ENCODE measurements around the gene TXK. TPM values are rescaled to one million over a fixed set of nuclear protein-coding genes. Genes with fewer than 3 reads are reported as not detected.

Gene TXK
- polyA plus RNA-seq, 1 of the 3 experiments (the other 2 are of a cell fraction), result 0.61 TPM

DNA sequence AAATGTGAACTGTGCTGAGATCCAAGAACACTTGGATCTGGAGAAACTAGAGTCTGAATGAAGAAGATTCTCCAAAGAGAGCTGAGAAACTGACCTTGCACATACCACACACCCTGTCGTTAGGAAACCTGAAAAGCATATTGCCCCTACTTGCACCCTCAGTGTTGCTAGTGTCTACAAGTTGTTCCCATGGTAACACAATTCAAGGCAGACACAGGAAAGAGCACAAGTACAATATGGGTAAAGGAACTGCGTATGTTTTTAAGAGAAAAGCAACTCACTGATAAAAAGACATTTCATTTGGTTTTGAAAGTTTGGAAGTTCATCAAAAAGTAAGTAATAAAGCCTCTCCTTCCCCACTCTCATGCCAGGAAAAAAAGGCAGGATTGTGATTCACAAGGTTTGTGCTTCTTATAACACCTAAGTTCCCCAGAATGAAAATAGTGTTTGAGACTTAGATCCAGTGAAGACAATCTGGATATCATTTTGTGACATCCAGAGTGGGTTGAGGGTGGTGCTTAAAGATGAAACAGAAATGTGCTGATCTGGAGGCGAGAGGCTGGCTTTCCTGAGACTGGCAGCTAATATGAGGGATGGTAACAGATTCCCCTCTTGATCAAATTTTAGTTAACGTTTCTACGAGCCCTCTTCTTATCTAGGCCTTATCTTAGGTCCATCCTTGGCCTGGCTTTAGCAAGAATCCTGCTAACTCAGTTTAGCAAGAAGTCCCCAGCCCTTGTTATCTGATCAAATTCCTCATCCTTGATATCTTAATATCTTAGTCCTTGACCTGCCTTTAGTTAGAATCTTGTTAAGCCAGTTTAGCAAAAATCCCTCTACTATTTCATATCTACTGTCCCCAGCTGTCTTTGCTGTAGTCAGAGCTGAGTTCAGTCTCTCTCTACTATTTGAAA is 75.2 kb downstream of the TXK start:
- no peaks in the 10 kb centered on the region for H3F3A ChIP-seq (replicated peaks; ENCODE audit: insufficient read depth)
- no peak overlapping the region for H2AFZ ChIP-seq (ENCODE audit: low read depth)
- no peaks in the 10 kb centered on the region for H3K79me2 ChIP-seq (ENCODE audit: insufficient read depth)
- no peaks in the 10 kb centered on the region for H3K4me1 ChIP-seq (ENCODE audit: control insufficient read depth in 1 of 2, insufficient read depth in 2 of 2, low read depth in 1 of 2, low read length in 1 of 2)
- H3K9me3 ChIP-seq, result no peaks in the 10 kb centered on the region
- H3K9ac ChIP-seq, result no peak overlapping the region
- 41% methylated on average over 5 of the region's 5 CpGs for WGBS (ENCODE audit: low lambda C conversion rate)
- TF ChIP-seq, protein P1, sequence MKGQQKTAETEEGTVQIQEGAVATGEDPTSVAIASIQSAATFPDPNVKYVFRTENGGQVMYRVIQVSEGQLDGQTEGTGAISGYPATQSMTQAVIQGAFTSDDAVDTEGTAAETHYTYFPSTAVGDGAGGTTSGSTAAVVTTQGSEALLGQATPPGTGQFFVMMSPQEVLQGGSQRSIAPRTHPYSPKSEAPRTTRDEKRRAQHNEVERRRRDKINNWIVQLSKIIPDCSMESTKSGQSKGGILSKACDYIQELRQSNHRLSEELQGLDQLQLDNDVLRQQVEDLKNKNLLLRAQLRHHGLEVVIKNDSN (IDR thresholded peaks at IDR 0.05; ENCODE audit: borderline replicate concordance, low read depth), result no peak
- no peak for TF ChIP-seq TEAD4 (IDR thresholded peaks at IDR 0.05; ENCODE audit: borderline replicate concordance, insufficient read depth)
- TF ChIP-seq RCOR1 (IDR thresholded peaks at IDR 0.05; ENCODE audit: low read length), result no peak
- TF ChIP-seq FOSL2 (IDR thresholded peaks at IDR 0.05; ENCODE audit: borderline replicate concordance, low read depth), result no peak
- TF ChIP-seq FOXJ3 (CRISPR knock-in tag; IDR thresholded peaks at IDR 0.05), result no peak
- TF ChIP-seq MEF2A (IDR thresholded peaks at IDR 0.05; ENCODE audit: borderline replicate concordance, low read depth), result no peak
- no peak for TF ChIP-seq GATA2 (CRISPR knock-in tag; IDR thresholded peaks at IDR 0.05)
- TF ChIP-seq RFX5 (IDR thresholded peaks at IDR 0.05; ENCODE audit: low read length), result no peak
- TF ChIP-seq MXI1 (IDR thresholded peaks at IDR 0.05; ENCODE audit: low read depth, low read length), result no peak
- no peak for TF ChIP-seq RXRA (IDR thresholded peaks at IDR 0.05; ENCODE audit: borderline replicate concordance, low read depth)
- TF ChIP-seq NRF1 (IDR thresholded peaks at IDR 0.05; ENCODE audit: low read depth, low read length), result no peak
- ChIA-PET POLR2A (no interaction called here), CTCF (interaction anchor here (1.0 kb wide), 1 partner anchor 55 kb away, joined by 3 read pairs; no protein-coding TSS in a partner anchor)
- no peaks in the 10 kb centered on the region for H3K27me3 ChIP-seq (ENCODE audit: insufficient read depth)
- H3K36me3 ChIP-seq (replicated peaks in 1 of 2; ENCODE audit: control insufficient read depth in 1 of 2, insufficient read depth in 2 of 2, low read length in 1 of 2), result no peaks in the 10 kb centered on the region
- H3K4me3 ChIP-seq (ENCODE audit: low read depth in 2 of 2, low read length in 1 of 2), result no peak overlapping the region
- no peak overlapping the region for H3K27ac ChIP-seq (ENCODE audit: low read depth in 2 of 2, low read length in 1 of 2)
- H3K9me2 ChIP-seq, result no peaks in the 10 kb centered on the region
- H4K20me1 ChIP-seq (ENCODE audit: insufficient read depth), result no peaks in the 10 kb centered on the region
- DNase-seq, result no peak
- no peak overlapping the region for H3K4me2 ChIP-seq

DNA sequence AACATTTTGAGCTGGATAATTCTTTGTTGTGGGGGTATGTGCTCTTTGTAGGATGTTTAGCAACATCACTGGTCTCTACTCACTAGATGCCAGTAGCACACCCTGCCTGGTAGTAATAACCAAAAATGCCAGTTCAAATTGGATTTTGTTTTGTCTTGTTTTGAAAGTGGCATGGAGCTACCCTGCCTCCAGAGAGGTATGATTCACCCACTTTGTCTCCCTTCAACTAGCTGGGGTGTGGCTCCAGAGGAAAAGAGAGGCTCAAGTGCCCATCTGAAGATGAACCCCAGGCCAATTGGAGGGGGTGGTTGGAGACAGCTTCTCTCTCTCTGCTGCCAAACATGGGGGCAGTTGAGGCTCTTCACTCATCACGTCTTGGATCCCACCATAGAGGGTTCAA is 83.0 kb downstream of the TXK start:
- no peaks in the 10 kb centered on the region for H3K9me2 ChIP-seq
- POLR2A ChIA-PET, result no interaction called here
- H3K79me2 ChIP-seq (ENCODE audit: insufficient read depth), result no peaks in the 10 kb centered on the region
- H3K36me3 ChIP-seq (replicated peaks in 1 of 2; ENCODE audit: control insufficient read depth in 1 of 2, insufficient read depth in 2 of 2, low read length in 1 of 2), result no peaks in the 10 kb centered on the region
- H3K4me3 ChIP-seq (ENCODE audit: low read depth in 2 of 2, low read length in 1 of 2), result no peak overlapping the region
- CTCF ChIA-PET, result interaction anchor here (0.8 to 3.1 kb wide), 3 partner anchors 10 to 35 kb away, joined by 3 to 11 read pairs (median 3); partner anchors contain the start of gene CNGA1
- WGBS (ENCODE audit: low lambda C conversion rate), result 50% methylated on average over 1 of the region's 1 CpG
- no peaks in the 10 kb centered on the region for H4K20me1 ChIP-seq (ENCODE audit: insufficient read depth)
- no peak for TF ChIP-seq SMC3 (IDR thresholded peaks at IDR 0.05; ENCODE audit: low read depth, low read length)
- TF ChIP-seq RCOR1 (IDR thresholded peaks at IDR 0.05; ENCODE audit: low read length), result no peak
- TF ChIP-seq, protein P2, sequence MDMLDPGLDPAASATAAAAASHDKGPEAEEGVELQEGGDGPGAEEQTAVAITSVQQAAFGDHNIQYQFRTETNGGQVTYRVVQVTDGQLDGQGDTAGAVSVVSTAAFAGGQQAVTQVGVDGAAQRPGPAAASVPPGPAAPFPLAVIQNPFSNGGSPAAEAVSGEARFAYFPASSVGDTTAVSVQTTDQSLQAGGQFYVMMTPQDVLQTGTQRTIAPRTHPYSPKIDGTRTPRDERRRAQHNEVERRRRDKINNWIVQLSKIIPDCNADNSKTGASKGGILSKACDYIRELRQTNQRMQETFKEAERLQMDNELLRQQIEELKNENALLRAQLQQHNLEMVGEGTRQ (IDR thresholded peaks at IDR 0.05; ENCODE audit: borderline replicate concordance, low read depth, low read length), result no peak
- no peak for TF ChIP-seq GATA2 (CRISPR knock-in tag; IDR thresholded peaks at IDR 0.05)
- TF ChIP-seq FOXM1 (IDR thresholded peaks at IDR 0.05; ENCODE audit: low read depth), result no peak
- TF ChIP-seq, protein P3, sequence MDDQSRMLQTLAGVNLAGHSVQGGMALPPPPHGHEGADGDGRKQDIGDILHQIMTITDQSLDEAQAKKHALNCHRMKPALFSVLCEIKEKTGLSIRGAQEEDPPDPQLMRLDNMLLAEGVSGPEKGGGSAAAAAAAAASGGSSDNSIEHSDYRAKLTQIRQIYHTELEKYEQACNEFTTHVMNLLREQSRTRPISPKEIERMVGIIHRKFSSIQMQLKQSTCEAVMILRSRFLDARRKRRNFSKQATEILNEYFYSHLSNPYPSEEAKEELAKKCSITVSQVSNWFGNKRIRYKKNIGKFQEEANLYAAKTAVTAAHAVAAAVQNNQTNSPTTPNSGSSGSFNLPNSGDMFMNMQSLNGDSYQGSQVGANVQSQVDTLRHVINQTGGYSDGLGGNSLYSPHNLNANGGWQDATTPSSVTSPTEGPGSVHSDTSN (IDR thresholded peaks at IDR 0.05), result no peak
- TF ChIP-seq FOXJ3 (CRISPR knock-in tag; IDR thresholded peaks at IDR 0.05), result no peak
- no peak for TF ChIP-seq YY1 (IDR thresholded peaks at IDR 0.05; ENCODE audit: low read depth)
- TF ChIP-seq, protein P4, sequence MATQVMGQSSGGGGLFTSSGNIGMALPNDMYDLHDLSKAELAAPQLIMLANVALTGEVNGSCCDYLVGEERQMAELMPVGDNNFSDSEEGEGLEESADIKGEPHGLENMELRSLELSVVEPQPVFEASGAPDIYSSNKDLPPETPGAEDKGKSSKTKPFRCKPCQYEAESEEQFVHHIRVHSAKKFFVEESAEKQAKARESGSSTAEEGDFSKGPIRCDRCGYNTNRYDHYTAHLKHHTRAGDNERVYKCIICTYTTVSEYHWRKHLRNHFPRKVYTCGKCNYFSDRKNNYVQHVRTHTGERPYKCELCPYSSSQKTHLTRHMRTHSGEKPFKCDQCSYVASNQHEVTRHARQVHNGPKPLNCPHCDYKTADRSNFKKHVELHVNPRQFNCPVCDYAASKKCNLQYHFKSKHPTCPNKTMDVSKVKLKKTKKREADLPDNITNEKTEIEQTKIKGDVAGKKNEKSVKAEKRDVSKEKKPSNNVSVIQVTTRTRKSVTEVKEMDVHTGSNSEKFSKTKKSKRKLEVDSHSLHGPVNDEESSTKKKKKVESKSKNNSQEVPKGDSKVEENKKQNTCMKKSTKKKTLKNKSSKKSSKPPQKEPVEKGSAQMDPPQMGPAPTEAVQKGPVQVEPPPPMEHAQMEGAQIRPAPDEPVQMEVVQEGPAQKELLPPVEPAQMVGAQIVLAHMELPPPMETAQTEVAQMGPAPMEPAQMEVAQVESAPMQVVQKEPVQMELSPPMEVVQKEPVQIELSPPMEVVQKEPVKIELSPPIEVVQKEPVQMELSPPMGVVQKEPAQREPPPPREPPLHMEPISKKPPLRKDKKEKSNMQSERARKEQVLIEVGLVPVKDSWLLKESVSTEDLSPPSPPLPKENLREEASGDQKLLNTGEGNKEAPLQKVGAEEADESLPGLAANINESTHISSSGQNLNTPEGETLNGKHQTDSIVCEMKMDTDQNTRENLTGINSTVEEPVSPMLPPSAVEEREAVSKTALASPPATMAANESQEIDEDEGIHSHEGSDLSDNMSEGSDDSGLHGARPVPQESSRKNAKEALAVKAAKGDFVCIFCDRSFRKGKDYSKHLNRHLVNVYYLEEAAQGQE (IDR thresholded peaks at IDR 0.05; ENCODE audit: low read depth, low read length), result no peak
- TF ChIP-seq NRF1 (IDR thresholded peaks at IDR 0.05; ENCODE audit: low read depth, low read length), result no peak
- no peak for TF ChIP-seq RXRA (IDR thresholded peaks at IDR 0.05; ENCODE audit: borderline replicate concordance, low read depth)
- no peaks in the 10 kb centered on the region for H3F3A ChIP-seq (replicated peaks; ENCODE audit: insufficient read depth)
- H3K9me3 ChIP-seq, result no peaks in the 10 kb centered on the region
- H3K4me1 ChIP-seq (ENCODE audit: control insufficient read depth in 1 of 2, insufficient read depth in 2 of 2, low read depth in 1 of 2, low read length in 1 of 2), result peaks cover 0 to 8% of the 10 kb centered on the region in 2 experiments; a peak in 1 of 4 replicates
- H3K4me2 ChIP-seq, result no peak overlapping the region
- H2AFZ ChIP-seq (ENCODE audit: low read depth), result no peak overlapping the region
- H3K27ac ChIP-seq (ENCODE audit: low read depth in 2 of 2, low read length in 1 of 2), result no peak overlapping the region
- no peak overlapping the region for H3K9ac ChIP-seq
- DNase-seq, result no peak
- H3K27me3 ChIP-seq (ENCODE audit: insufficient read depth), result no peaks in the 10 kb centered on the region
